Small intestine (tissue), 7 donors: ENCODE measurements around the gene ABHD17B. TPM values are rescaled to one million over a fixed set of nuclear protein-coding genes. Genes with fewer than 3 reads are reported as not detected.

Experiments
- DNase-seq, 2 donors: peaks; one replicate each; pipeline versions ENCODE4 v3.0.0 to v3.0.0-alpha.2; 2013
- FAIRE-seq: peaks from 2 replicates; lab custom pipeline; 2012; peaks lifted over from hg19 to GRCh38; lab: Jason Lieb, UNC
- H3K27ac ChIP-seq, 3 donors: one replicate each; pipeline ENCODE4 v1.5.1; 2013; ENCODE audit warnings: low read length in 2 of 3, mild to moderate bottlenecking in 2 of 3, control low read depth in 1 of 3, inconsistent platforms in 1 of 3, low read depth in 1 of 3, moderate library complexity in 1 of 3
- H3K27me3 ChIP-seq, 3 donors: one replicate each; pipeline ENCODE4 v1.6.1; 2013; ENCODE audit warnings: low read length in 3 of 3, inconsistent platforms in 1 of 3; ENCODE audit not compliant: control insufficient read depth in 3 of 3, insufficient read depth in 3 of 3
- H3K36me3 ChIP-seq, 3 donors: one replicate each; pipeline ENCODE4 v1.6.1; 2013; ENCODE audit warnings: low read length in 3 of 3, inconsistent platforms in 1 of 3, low read depth in 1 of 3, mild to moderate bottlenecking in 1 of 3, moderate library complexity in 1 of 3; ENCODE audit not compliant: control insufficient read depth in 3 of 3, insufficient read depth in 2 of 3
- H3K4me1 ChIP-seq, 3 donors: one replicate each; pipeline ENCODE4 v1.6.1; 2013; ENCODE audit warnings: low read length in 2 of 3, inconsistent platforms in 1 of 3, low read depth in 1 of 3, mild to moderate bottlenecking in 1 of 3, moderate library complexity in 1 of 3; ENCODE audit not compliant: control insufficient read depth in 3 of 3, insufficient read depth in 2 of 3
- H3K4me3 ChIP-seq, 3 donors: one replicate each; pipeline ENCODE4 v1.5.1; 2013; ENCODE audit warnings: low read length in 3 of 3, control low read depth in 1 of 3, inconsistent platforms in 1 of 3, low read depth in 1 of 3, mild to moderate bottlenecking in 1 of 3, moderate library complexity in 1 of 3
- H3K9me3 ChIP-seq, 2 donors: one replicate each; pipeline ENCODE4 v1.6.1; 2013; ENCODE audit warnings: low read depth in 1 of 2, low read length in 1 of 2; ENCODE audit not compliant: control insufficient read depth in 2 of 2, insufficient read depth in 1 of 2
- WGBS, 3 donors: extraction: QIAGEN DNeasy Blood & Tissue Kit; methylation state at CpG; one replicate each; pipeline ENCODE4 v1.1.7; 2013; 5-methylcytosine and 5-hydroxymethylcytosine counted together
- polyA plus RNA-seq, 4 donors: library from polyadenylated mRNA; stranded (reverse) in 3 of 4; unstranded in 1 of 4; fragments of 200-250 nt in 3 of 4; fragments of 120-200 nt in 1 of 4; gene quantifications; one replicate each; pipeline versions ENCODE4 v1.2.1 to v1.2.3, GENCODE V29; 2013
- donor health status: healthy with polysubstance abuse.
- donor health status: control.
- donor health status: control.
- donor health status: Bipolar disorder and iron deficiency.
- donor health status: healthy.

Gene ABHD17B
- polyA plus RNA-seq, 4 donors: 12.5 to 28.0 (median 22.4) TPM

GRCh38 chr9:71921190-71921814 is 10.3 kb upstream of the ABHD17B start:
- peaks cover 0 to 4% (median 0%) of the 10 kb centered on the region in 3 donors for H3K4me1 ChIP-seq
- no peaks in the 10 kb centered on the region for H3K27me3 ChIP-seq
- peaks cover 0 to 10% (median 2%) of the 10 kb centered on the region in 3 donors for H3K36me3 ChIP-seq
- no peak overlapping the region for H3K27ac ChIP-seq
- no peak for DNase-seq
- no peak for FAIRE-seq
- H3K4me3 ChIP-seq: no peak overlapping the region
- no peaks in the 10 kb centered on the region for H3K9me3 ChIP-seq

- FAIRE-seq (no peak), DNase-seq (no peak)
- H3K36me3 ChIP-seq: peaks cover 0 to 10% (median 2%) of the 10 kb centered on the region in 3 donors
- H3K27me3 ChIP-seq: no peaks in the 10 kb centered on the region
- peaks cover 0 to 4% (median 0%) of the 10 kb centered on the region in 3 donors for H3K4me1 ChIP-seq
- H3K27ac ChIP-seq: no peak overlapping the region
- no peaks in the 10 kb centered on the region for H3K9me3 ChIP-seq
- no peak overlapping the region for H3K4me3 ChIP-seq
- WGBS, 3 donors: 92 to 100% (median 100%) methylated on average over 1 of the region's 1 CpG
Measured at GRCh38 chr9:71920456-71921189, 9.6 kb upstream of the ABHD17B start.

- Histone ChIP-seq H3K4me3 (no peak overlapping the region), H3K4me1 (peaks cover 0 to 3% (median 0%) of the 10 kb centered on the region in 3 donors), H3K9me3 (no peaks in the 10 kb centered on the region), H3K27ac (no peak overlapping the region), H3K36me3 (peaks cover 0 to 10% (median 2%) of the 10 kb centered on the region in 3 donors), H3K27me3 (no peaks in the 10 kb centered on the region)
- 94 to 96% (median 94%) methylated on average over 5 of the region's 5 CpGs for WGBS, 3 donors
- no peak for FAIRE-seq
- DNase-seq: no peak
Measured at GRCh38 chr9:71918419-71918818, 7.4 kb upstream of the ABHD17B start.

- peaks cover 0 to 7% (median 2%) of the 10 kb centered on the region in 3 donors for H3K36me3 ChIP-seq
- peaks cover 3 to 6% (median 6%) of the 10 kb centered on the region in 3 donors for H3K4me1 ChIP-seq
- FAIRE-seq: no peak
- no peaks in the 10 kb centered on the region for H3K27me3 ChIP-seq
- H3K4me3 ChIP-seq: no peak overlapping the region
- no peak overlapping the region for H3K27ac ChIP-seq
- peak; percentile 25 to 36 for DNase-seq
- no peaks in the 10 kb centered on the region for H3K9me3 ChIP-seq
Measured at GRCh38 chr9:71916834-71917534, 6.0 kb upstream of the ABHD17B start.

- H3K4me1 ChIP-seq: peaks cover 3 to 6% (median 6%) of the 10 kb centered on the region in 3 donors
- H3K9me3 ChIP-seq: no peaks in the 10 kb centered on the region
- no peak overlapping the region for H3K27ac ChIP-seq
- FAIRE-seq (no peak), DNase-seq (no peak)
- H3K36me3 ChIP-seq: peaks cover 0 to 7% (median 2%) of the 10 kb centered on the region in 3 donors
- H3K4me3 ChIP-seq: no peak overlapping the region
- H3K27me3 ChIP-seq: no peaks in the 10 kb centered on the region
Measured at GRCh38 chr9:71915495-71915894, 4.5 kb upstream of the ABHD17B start.

GRCh38 chr9:71911908-71912335 is 929 bp upstream of the ABHD17B start:
- 0 to 1% (median 1%) methylated on average over 9 of the region's 9 CpGs for WGBS, 3 donors
- FAIRE-seq: no peak

GRCh38 chr9:71910650-71911060 is 338 bp downstream of the ABHD17B start:
- Histone ChIP-seq H3K4me1 (peaks cover 3 to 13% (median 6%) of the 10 kb centered on the region in 3 donors), H3K9me3 (no peaks in the 10 kb centered on the region), H3K36me3 (peaks cover 0 to 5% (median 0%) of the 10 kb centered on the region in 3 donors), H3K27ac (peak overlapping the region; percentile 78 to 99 (median 88)), H3K4me3 (peak overlapping the region; percentile 80 to 93 (median 89)), H3K27me3 (no peaks in the 10 kb centered on the region)
- FAIRE-seq: no peak
- no peak for DNase-seq
- WGBS, 3 donors: 0% methylated on average over 29 to 56 of the region's 56 CpGs

More at GRCh38 chr9:71911908-71912335, 929 bp upstream of the ABHD17B start:
- H3K27ac ChIP-seq: peak overlapping the region; percentile 79 to 96 (median 88)
- no peaks in the 10 kb centered on the region for H3K36me3 ChIP-seq
- DNase-seq: no peak
- no peaks in the 10 kb centered on the region for H3K9me3 ChIP-seq
- no peaks in the 10 kb centered on the region for H3K27me3 ChIP-seq
- peak overlapping the region; percentile 56 to 80 (median 62) for H3K4me3 ChIP-seq
- H3K4me1 ChIP-seq: peaks cover 3 to 13% (median 6%) of the 10 kb centered on the region in 3 donors
